Prostate gland (tissue), 2 donors: ENCODE results near the gene SERPINB6. TPM values are rescaled to one million over a fixed set of nuclear protein-coding genes. Genes with fewer than 3 reads are reported as not detected.

Source experiments
- DNase-seq: peaks from one replicate; pipeline ENCODE4 v3.0.0-alpha.2; 2019; ENCODE audit warnings: low spot score
- H3K27ac ChIP-seq, 2 donors: fragments of 200-600 bp; sonication (generic); 2 replicates each; pipeline ENCODE4 v1.5.1; 2017 to 2019
- H3K27me3 ChIP-seq: fragments of 200-600 bp; sonication (generic); replicated peaks from 2 replicates; pipeline ENCODE4 v1.5.1; 2019; ENCODE audit not compliant: insufficient read depth
- H3K36me3 ChIP-seq, 2 donors: fragments of 200-600 bp; sonication (generic); 1 replicate in 1 of 2; 2 replicates in 1 of 2; pipeline versions ENCODE4 v1.5.1 to v1.8.1; 2017 to 2019
- H3K4me1 ChIP-seq: fragments of 200-600 bp; sonication (generic); replicated peaks from 2 replicates; pipeline ENCODE4 v1.5.1; 2019
- H3K4me3 ChIP-seq, 2 donors: fragments of 200-600 bp; sonication (generic); 2 replicates each; pipeline ENCODE4 v1.5.1; 2017 to 2019
- H3K9me3 ChIP-seq: fragments of 200-600 bp; sonication (generic); 2 replicates; pipeline ENCODE4 v1.5.1; 2017
- POLR2A ChIP-seq: fragments of 450-650 bp; IDR thresholded peaks from one replicate; pipeline ENCODE4 v1.6.1; 2016; ENCODE audit warnings: antibody characterized with exemption, mild to moderate bottlenecking
- POLR2AphosphoS5 ChIP-seq: sonication (generic); formaldehyde crosslinking; IDR thresholded peaks from one replicate; pipeline ENCODE4 v1.6.1; 2017; ENCODE audit warnings: antibody characterized with exemption
- WGBS: methylation state at CpG from one replicate; pipeline ENCODE4 v1.1.5; 2018; 5-methylcytosine and 5-hydroxymethylcytosine counted together
- intact Hi-C: fragments of 100-400 bp; cut with DNase I; formaldehyde crosslinking; loops from one replicate; pipeline ENCODE4 v1.14.2; 2022
- total RNA-seq, 2 donors: library from RNA; depleted of rRNA; stranded (reverse); fragments of >200 nt; gene quantifications; one replicate each; pipeline ENCODE4 v1.1.0, GENCODE V29; 2016
- TF ChIP-seq, protein P1 (sequence below), 4 experiments: fragments of 200-600 bp in 2 of 4; fragments of 450-650 bp in 2 of 4; sonication (generic) in 2 of 4; IDR thresholded peaks; 1 replicate in 3 of 4; 2 replicates in 1 of 4; pipeline ENCODE4 v1.5.1; 2016 to 2019; ENCODE audit warnings: antibody characterized with exemption in 4 of 4, mild to moderate bottlenecking in 2 of 4, moderate library complexity in 2 of 4

SERPINB6 gene
- total RNA-seq, 2 donors from 2014 or later: 155 to 202 TPM

- 44% methylated on average over 9 of the region's 9 CpGs for WGBS
- Histone ChIP-seq H3K9me3 (no peaks in the 10 kb centered on the region), H3K4me1 (peaks cover 13% of the 10 kb centered on the region), H3K4me3 (peak overlapping the region; percentile 2 to 34), H3K36me3 (no peaks in the 10 kb centered on the region), H3K27ac (peak overlapping the region; percentile 78 to 88), H3K27me3 (no peaks in the 10 kb centered on the region)
- intact Hi-C loops: no loop called here
- TF ChIP-seq POLR2A (no peak), POLR2AphosphoS5 (peak; percentile 18)
- TF ChIP-seq, protein P1, sequence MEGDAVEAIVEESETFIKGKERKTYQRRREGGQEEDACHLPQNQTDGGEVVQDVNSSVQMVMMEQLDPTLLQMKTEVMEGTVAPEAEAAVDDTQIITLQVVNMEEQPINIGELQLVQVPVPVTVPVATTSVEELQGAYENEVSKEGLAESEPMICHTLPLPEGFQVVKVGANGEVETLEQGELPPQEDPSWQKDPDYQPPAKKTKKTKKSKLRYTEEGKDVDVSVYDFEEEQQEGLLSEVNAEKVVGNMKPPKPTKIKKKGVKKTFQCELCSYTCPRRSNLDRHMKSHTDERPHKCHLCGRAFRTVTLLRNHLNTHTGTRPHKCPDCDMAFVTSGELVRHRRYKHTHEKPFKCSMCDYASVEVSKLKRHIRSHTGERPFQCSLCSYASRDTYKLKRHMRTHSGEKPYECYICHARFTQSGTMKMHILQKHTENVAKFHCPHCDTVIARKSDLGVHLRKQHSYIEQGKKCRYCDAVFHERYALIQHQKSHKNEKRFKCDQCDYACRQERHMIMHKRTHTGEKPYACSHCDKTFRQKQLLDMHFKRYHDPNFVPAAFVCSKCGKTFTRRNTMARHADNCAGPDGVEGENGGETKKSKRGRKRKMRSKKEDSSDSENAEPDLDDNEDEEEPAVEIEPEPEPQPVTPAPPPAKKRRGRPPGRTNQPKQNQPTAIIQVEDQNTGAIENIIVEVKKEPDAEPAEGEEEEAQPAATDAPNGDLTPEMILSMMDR (IDR thresholded peaks at IDR 0.05): no peak
- peak; percentile 70 for DNase-seq
These were observed 9.4 kb downstream of the SERPINB6 start for GRCh38 chr6:2962004-2962403.

- DNase-seq: no peak
- peak overlapping the region; percentile 78 to 88 for H3K27ac ChIP-seq
- peaks cover 13% of the 10 kb centered on the region for H3K4me1 ChIP-seq
- intact Hi-C loops: no loop called here
- TF ChIP-seq POLR2AphosphoS5 (no peak), POLR2A (no peak)
- TF ChIP-seq, protein P1 (IDR thresholded peaks at IDR 0.05): no peak
- H3K4me3 ChIP-seq: peak overlapping the region; percentile 2 to 34
- no peaks in the 10 kb centered on the region for H3K36me3 ChIP-seq
- H3K27me3 ChIP-seq: no peaks in the 10 kb centered on the region
- H3K9me3 ChIP-seq: no peaks in the 10 kb centered on the region
- WGBS: 59% methylated on average over 7 of the region's 7 CpGs
These were observed 9.9 kb downstream of the SERPINB6 start for GRCh38 chr6:2961506-2961905.

DNA sequence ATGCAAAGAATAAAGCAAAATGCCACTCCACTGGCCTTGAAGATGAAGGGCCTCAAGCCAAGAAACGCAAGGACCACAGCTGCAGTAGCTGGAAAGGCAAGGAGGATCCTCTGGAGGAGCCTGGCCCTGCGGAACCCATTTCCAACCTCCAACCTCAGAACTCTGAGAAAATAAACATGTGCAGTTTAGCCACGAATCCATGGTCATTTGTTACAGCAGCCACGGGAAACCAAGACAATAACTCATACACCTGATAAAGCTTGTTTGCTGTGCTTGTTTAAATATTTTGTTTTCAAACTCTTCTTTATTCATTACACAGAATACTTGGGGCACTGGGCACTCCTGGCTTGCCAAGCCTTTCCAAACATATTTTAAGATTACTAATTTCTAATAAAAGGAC lies 10.4 kb downstream of the SERPINB6 start:
- TF ChIP-seq, protein P1 (IDR thresholded peaks at IDR 0.05): no peak
- TF ChIP-seq POLR2A (no peak), POLR2AphosphoS5 (peak; percentile 37)
- no peaks in the 10 kb centered on the region for H3K27me3 ChIP-seq
- H3K4me3 ChIP-seq: peak overlapping the region; percentile 2 to 34
- peak overlapping the region; percentile 78 to 88 for H3K27ac ChIP-seq
- intact Hi-C loops: no loop called here
- no peaks in the 10 kb centered on the region for H3K9me3 ChIP-seq
- WGBS: 42% methylated on average over 4 of the region's 4 CpGs
- DNase-seq: no peak
- H3K36me3 ChIP-seq: no peaks in the 10 kb centered on the region
- H3K4me1 ChIP-seq: peaks cover 13% of the 10 kb centered on the region

DNA sequence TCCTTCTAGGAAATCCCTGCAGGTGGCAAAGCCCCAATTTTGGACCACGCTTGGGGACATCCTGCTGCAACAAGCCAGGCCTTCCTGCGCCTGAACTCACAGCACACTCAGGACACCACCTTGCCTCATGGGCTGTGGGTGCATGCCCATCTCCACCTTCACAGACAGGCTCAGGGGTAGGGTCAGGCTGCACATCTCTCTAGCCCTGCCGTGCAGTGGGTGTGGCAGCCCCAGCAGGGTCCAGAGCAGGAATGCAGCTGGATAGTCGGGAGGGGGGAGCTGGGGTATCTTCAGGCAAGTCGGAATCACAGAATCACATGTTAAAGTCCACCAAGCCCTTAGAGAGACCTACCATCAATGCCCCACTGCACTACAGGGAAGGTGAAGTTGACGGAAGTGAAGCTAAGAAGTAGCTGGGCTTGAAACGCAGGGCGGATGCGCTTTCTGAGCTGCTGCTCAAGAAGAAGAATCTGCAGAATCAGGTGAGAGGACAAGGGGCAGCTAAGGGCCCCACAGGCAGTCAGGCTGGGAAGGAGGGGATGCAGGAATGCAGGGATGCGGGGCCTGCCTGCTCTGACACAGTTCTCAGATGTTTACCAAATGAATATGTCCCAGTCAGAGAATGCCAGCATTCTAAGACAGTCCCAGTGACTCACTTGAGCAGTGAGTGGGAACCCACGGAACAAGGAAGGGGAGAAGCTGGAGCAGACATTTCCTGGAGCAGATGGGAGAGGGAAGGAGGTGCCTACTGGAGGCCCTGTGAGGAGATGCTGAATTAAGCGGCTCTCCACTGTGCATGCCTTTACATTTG lies 11.3 kb downstream of the SERPINB6 start:
- DNase-seq: peak; percentile 30
- Histone ChIP-seq H3K9me3 (no peaks in the 10 kb centered on the region), H3K27me3 (no peaks in the 10 kb centered on the region), H3K4me3 (peak overlapping the region in 1 of 2 donors; percentile 34), H3K36me3 (no peaks in the 10 kb centered on the region), H3K4me1 (peaks cover 13% of the 10 kb centered on the region), H3K27ac (peak overlapping the region; percentile 78 to 88)
- TF ChIP-seq, protein P1 (IDR thresholded peaks at IDR 0.05): no peak
- TF ChIP-seq POLR2A: no peak
- TF ChIP-seq POLR2AphosphoS5: peak; percentile 34
- intact Hi-C loops: no loop called here
- WGBS: 73% methylated on average over 12 of the region's 12 CpGs

DNA sequence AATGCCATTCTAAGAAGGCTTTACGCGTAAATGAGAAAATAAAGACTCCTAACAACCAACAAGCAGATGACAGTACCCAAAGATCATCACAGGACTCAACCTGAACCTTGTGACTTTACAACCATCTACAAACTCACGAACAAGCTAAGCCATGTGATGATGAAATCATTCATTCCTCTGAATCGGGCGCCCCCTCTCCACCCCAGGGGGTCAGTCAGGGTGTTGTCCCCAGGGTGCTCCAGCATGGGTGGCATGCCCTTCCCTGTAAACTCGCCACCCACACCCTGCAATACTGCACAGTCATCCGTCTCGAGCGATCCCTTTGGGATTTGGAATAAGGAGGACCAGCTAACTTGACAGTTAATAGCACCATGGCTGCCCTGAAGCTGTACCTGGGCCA lies 12.6 kb downstream of the SERPINB6 start:
- intact Hi-C loops: no loop called here
- no peak for DNase-seq
- H3K4me3 ChIP-seq: no peak overlapping the region
- no peak for TF ChIP-seq POLR2A
- no peak for TF ChIP-seq POLR2AphosphoS5
- TF ChIP-seq, protein P1 (IDR thresholded peaks at IDR 0.05): no peak
- no peaks in the 10 kb centered on the region for H3K27me3 ChIP-seq
- H3K27ac ChIP-seq: peak overlapping the region; percentile 47 to 88
- H3K9me3 ChIP-seq: no peaks in the 10 kb centered on the region
- H3K4me1 ChIP-seq: peaks cover 13% of the 10 kb centered on the region
- 92% methylated on average over 9 of the region's 9 CpGs for WGBS
- H3K36me3 ChIP-seq: no peaks in the 10 kb centered on the region
